Central memory CD4-positive, alpha-beta T cell (primary cell): ENCODE data around the gene CTTN.

Experiments
- DNase-seq: peaks from one replicate; pipeline ENCODE4 v3.0.0; 2022

Gene CTTN

GRCh38 chr11:70477609-70478008 is 79.3 kb downstream of the CTTN start:
- DNase-seq, result no peak

DNA sequence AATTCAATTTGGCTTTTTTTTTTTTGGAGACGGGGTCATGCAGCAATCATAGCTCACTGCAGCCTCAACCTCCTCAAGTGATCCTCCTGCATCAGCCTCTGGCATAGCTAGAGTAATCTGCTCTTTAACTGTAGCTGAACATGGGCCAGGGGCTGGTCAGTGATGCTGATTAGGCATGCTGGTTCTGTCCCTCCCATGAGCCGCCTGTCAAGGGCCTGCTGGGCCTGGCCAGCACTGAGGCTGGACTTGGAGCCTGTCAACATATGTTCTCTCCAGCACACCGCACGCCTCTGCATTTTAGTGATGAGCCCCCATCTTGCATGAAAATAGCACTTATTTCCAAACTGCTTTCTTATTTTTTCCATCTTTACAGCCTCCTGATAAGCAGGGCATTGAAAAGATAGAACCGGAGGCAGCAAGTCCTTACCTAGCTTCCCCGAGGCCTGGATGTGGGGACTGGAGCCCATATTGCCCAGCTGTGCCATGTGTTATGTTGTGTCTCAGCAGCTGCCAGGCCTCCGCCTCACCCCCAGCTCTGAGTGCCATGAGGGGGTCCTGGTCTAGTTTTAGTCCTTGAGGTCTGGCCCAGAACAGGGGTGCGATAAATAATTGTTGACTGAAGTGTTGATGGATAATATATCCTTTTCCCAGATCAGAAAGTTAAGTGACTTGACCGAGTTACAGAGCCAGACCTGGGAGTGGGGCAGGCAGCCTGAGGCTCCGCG is 80.0 kb downstream of the CTTN start:
- no peak for DNase-seq

DNA sequence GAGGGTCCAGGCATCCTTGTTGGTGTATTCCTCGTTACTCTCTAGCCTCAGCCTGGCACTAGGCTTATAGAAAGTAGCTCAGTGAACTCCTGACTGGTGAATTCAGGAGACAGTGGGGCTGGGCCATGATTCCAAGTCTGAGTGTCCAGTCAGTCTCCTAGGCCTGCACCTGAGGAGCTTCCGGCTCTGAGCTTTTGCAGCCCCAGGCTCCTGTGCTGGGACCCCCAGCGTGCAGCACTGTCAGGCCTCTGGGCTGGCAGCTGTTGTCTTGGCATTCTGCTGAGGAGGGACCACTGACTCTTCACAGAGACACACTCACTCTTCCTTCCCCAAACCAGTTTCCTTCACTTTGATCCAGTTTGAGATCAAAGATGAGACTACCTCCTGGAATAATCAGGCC is 82.4 kb downstream of the CTTN start:
- DNase-seq, result no peak

- DNase-seq, result no peak
Observed at GRCh38 chr11:70481625-70482528, 83.5 kb downstream of the CTTN start.

GRCh38 chr11:70482529-70482917 is 84.2 kb downstream of the CTTN start:
- DNase-seq, result no peak

DNA sequence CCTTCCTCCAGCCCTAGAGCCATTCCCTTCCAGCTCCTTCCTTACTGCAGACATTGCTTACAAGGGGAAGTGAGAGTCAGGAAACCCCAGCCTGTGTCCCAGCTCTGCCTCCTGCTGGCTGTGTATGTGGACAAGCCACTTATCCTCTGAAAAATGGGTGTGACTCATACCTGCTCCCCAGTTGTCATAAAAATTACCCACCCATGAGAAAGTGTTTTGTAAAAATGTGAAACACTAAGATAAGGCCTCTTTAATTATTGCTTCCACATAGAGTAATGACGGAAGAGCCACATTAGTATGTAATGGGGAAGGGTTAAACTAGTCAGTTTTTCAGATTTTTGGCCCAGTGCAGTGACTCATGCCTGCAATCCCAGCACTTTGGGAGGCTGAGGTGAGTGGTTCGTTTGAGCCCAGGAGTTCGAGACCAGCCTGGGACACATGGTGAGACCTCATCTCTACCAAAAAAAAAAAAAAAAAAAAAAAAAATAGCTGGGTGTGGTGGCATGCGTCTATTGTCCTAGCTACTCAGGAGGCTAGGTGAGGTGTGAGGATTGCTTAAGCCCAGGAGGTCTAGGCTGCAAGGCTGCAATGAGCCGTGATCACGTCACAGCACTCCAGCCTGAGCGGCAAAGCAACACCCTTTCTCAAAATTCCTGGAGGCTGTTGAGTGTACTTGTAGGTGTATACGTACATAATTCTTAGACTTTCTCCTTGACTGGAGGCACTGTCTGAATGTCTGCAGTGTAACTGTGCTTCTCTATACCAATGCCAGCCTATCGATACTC is 84.9 kb downstream of the CTTN start:
- DNase-seq, result no peak

GRCh38 chr11:70483917-70484316 is 85.6 kb downstream of the CTTN start:
- no peak for DNase-seq

DNA sequence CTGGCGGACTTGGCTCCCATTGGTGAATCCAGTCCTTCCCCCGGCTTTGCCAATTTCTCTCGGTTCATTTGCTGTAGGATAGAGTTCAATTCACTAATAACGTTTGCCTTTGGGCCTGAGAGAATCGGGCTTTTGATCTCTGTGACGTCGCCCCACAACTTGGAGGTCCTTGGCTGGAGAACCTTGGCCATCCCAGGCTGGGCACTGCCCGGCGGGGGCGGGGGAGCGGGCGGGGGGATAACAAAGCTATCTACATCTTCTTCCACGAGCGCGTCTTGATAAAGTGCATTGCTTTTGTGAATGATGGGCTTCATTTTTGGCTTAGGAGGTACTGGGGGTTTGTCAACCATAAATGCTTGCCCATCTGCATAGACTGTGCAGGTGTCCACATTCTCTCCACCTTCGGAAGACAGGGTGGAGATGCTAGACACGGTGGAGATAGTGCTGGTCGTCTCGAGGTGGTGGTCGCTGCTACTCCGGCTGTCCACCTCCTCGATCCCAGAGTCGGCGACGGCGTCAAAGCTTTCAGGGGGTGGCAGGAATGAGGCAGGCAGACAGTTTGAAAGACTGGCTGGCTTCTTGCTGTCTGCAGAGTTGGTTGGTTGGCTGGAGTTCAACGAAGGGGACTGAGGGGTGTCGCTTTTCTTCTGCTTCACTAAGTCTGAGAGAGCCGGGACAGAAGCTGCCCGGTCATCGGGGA is 87.1 kb downstream of the CTTN start:
- no peak for DNase-seq

DNA sequence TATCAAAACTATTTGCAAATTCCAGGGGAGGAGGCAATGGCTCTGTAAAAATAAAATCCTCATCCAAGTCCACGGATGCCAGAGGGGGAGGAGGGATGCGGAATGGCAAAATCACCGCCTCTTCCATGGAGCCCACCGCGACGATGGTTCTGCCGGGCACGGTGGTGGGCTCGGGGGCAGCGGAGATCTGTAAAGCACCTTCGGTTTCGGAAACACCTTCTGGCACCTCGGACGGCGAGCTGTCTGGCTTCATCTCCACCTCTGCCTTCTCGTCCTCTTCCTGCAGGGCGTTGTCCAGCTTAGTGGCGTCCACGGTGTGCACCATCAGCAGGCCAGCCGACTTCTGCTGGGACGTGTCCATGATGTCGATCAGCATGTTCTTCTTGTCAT is 87.7 kb downstream of the CTTN start:
- no peak for DNase-seq
